ENCODE data around the gene ELOVL1.

Gene ELOVL1

DNA sequence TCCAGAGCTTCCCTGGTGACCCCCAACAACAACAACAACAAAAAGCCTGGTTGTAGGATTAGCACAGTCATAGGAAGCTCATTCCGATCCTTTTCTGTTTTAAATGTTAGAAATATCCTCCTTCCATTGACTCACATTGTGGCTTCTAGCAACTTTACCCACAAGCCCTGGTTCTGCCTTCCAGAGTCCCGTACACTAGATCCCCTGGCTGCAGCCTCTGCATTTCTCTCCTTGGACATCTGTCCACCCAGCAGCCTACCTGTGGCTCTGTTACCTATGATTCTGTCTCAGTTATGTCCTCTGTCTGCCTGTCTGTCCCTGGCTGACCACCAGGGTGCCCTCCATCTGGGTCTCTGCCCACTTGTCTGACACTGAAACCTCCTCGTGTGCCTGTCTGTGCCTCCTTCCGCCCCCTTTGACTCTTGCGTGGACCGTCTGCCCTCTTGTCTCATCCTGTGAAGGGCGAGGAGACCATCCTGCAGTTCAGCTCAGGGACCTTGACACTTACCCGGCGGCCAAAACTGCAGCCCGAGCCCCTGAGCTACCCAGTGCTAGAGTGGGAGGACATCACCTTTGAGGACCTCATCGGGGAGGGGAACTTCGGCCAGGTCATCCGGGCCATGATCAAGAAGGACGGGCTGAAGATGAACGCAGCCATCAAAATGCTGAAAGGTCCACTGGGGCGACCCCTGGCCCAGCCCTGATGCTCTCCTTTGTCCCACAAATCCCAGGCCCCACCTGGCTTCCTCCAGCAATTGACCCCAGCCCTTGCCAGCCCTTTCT is 50.9 kb downstream of the ELOVL1 start:
- no peak overlapping the region for H3K4ac ChIP-seq (ENCODE audit: low read depth, low read length)

GRCh38 chr1:43315963-43316737 is 51.7 kb downstream of the ELOVL1 start:
- Histone ChIP-seq H3K27ac (ENCODE audit: low read depth, low read length) (no peak overlapping the region), H3K36me3 (ENCODE audit: control insufficient read depth in 1 of 2, insufficient read depth in 2 of 2, low read length in 2 of 2) (no peaks in the 10 kb centered on the region), H2AK5ac (ENCODE audit: low read length) (no peak overlapping the region), H2BK120ac (ENCODE audit: insufficient read depth, low read length, poor library complexity) (no peak overlapping the region), H3K14ac (ENCODE audit: low read length) (no peak overlapping the region), H3K27me3 (ENCODE audit: insufficient read depth, low read length) (no peaks in the 10 kb centered on the region), H4K12ac (ENCODE audit: low read depth, low read length) (no peak overlapping the region), H3K4me1 (ENCODE audit: control insufficient read depth in 1 of 2, insufficient read depth in 2 of 2, low read length in 2 of 2) (no peaks in the 10 kb centered on the region), H4K8ac (ENCODE audit: low read depth, low read length) (no peak overlapping the region), H3K18ac (ENCODE audit: low read length) (no peak overlapping the region), H3K79me2 (ENCODE audit: control insufficient read depth, insufficient read depth, low read length, poor library complexity) (no peaks in the 10 kb centered on the region), H3K23ac (ENCODE audit: low read length) (no peak overlapping the region), H3K79me1 (ENCODE audit: low read length) (no peaks in the 10 kb centered on the region), H4K91ac (ENCODE audit: low read depth, low read length) (no peak overlapping the region), H3K4ac (ENCODE audit: low read depth, low read length) (no peak overlapping the region), H2BK5ac (ENCODE audit: low read depth, low read length, poor library complexity) (no peak overlapping the region), H2BK12ac (ENCODE audit: low read length) (no peak overlapping the region), H3K9me3 (ENCODE audit: insufficient read depth, low read depth, low read length) (no peaks in the 10 kb centered on the region), H2AFZ (ENCODE audit: insufficient read depth, low read length, poor library complexity) (no peak overlapping the region), H3K4me2 (ENCODE audit: low read length) (no peak overlapping the region), H3K9ac (ENCODE audit: low read length) (no peak overlapping the region), H3K4me3 (ENCODE audit: low read depth, low read length) (no peak overlapping the region)
- no CpG with 5 or more reads among the region's 10 CpGs for WGBS (ENCODE audit: extremely low coverage, insufficient coverage, insufficient read length)
- DNase-seq, result no peak

More for the DNA sequence above, 50.9 kb downstream of the ELOVL1 start:
- H4K8ac ChIP-seq (ENCODE audit: low read depth, low read length), result no peak overlapping the region
- H3K27me3 ChIP-seq (ENCODE audit: insufficient read depth, low read length), result no peaks in the 10 kb centered on the region
- no peak overlapping the region for H2BK5ac ChIP-seq (ENCODE audit: low read depth, low read length, poor library complexity)
- no peak overlapping the region for H2BK120ac ChIP-seq (ENCODE audit: insufficient read depth, low read length, poor library complexity)
- no peak overlapping the region for H3K23ac ChIP-seq (ENCODE audit: low read length)
- peaks cover 5% of the 10 kb centered on the region in 2 experiments for H3K4me1 ChIP-seq (ENCODE audit: control insufficient read depth in 1 of 2, insufficient read depth in 2 of 2, low read length in 2 of 2)
- no peak overlapping the region for H3K9ac ChIP-seq (ENCODE audit: low read length)
- no peak overlapping the region for H2BK12ac ChIP-seq (ENCODE audit: low read length)
- H2AK5ac ChIP-seq (ENCODE audit: low read length), result no peak overlapping the region
- no peak overlapping the region for H3K4me2 ChIP-seq (ENCODE audit: low read length)
- H3K79me1 ChIP-seq (ENCODE audit: low read length), result no peaks in the 10 kb centered on the region
- no peaks in the 10 kb centered on the region for H3K9me3 ChIP-seq (ENCODE audit: insufficient read depth, low read depth, low read length)
- no CpG with 5 or more reads among the region's 16 CpGs for WGBS (ENCODE audit: extremely low coverage, insufficient coverage, insufficient read length)
- no peak for DNase-seq
- H3K4me3 ChIP-seq (ENCODE audit: low read depth, low read length), result no peak overlapping the region
- no peak overlapping the region for H3K27ac ChIP-seq (ENCODE audit: low read depth, low read length)
- no peaks in the 10 kb centered on the region for H3K36me3 ChIP-seq (ENCODE audit: control insufficient read depth in 1 of 2, insufficient read depth in 2 of 2, low read length in 2 of 2)
- H3K18ac ChIP-seq (ENCODE audit: low read length), result no peak overlapping the region
- H3K79me2 ChIP-seq (ENCODE audit: control insufficient read depth, insufficient read depth, low read length, poor library complexity), result no peaks in the 10 kb centered on the region
- H4K91ac ChIP-seq (ENCODE audit: low read depth, low read length), result no peak overlapping the region
- H4K12ac ChIP-seq (ENCODE audit: low read depth, low read length), result no peak overlapping the region
- no peak overlapping the region for H3K14ac ChIP-seq (ENCODE audit: low read length)
- no peak overlapping the region for H2AFZ ChIP-seq (ENCODE audit: insufficient read depth, low read length, poor library complexity)

- Histone ChIP-seq H3K18ac (ENCODE audit: low read length) (no peak overlapping the region), H2AFZ (ENCODE audit: insufficient read depth, low read length, poor library complexity) (no peak overlapping the region), H4K91ac (ENCODE audit: low read depth, low read length) (no peak overlapping the region), H3K9me3 (ENCODE audit: insufficient read depth, low read depth, low read length) (no peaks in the 10 kb centered on the region), H3K9ac (ENCODE audit: low read length) (no peak overlapping the region), H3K4me2 (ENCODE audit: low read length) (no peak overlapping the region), H3K27ac (ENCODE audit: low read depth, low read length) (no peak overlapping the region), H3K4me3 (ENCODE audit: low read depth, low read length) (no peak overlapping the region), H3K23ac (ENCODE audit: low read length) (no peak overlapping the region), H3K79me1 (ENCODE audit: low read length) (no peaks in the 10 kb centered on the region), H3K14ac (ENCODE audit: low read length) (no peak overlapping the region), H2BK12ac (ENCODE audit: low read length) (no peak overlapping the region), H2BK5ac (ENCODE audit: low read depth, low read length, poor library complexity) (no peak overlapping the region), H4K12ac (ENCODE audit: low read depth, low read length) (no peak overlapping the region), H2AK5ac (ENCODE audit: low read length) (no peak overlapping the region), H3K4me1 (ENCODE audit: control insufficient read depth in 1 of 2, insufficient read depth in 2 of 2, low read length in 2 of 2) (no peaks in the 10 kb centered on the region), H4K8ac (ENCODE audit: low read depth, low read length) (no peak overlapping the region), H3K27me3 (ENCODE audit: insufficient read depth, low read length) (no peaks in the 10 kb centered on the region), H3K36me3 (ENCODE audit: control insufficient read depth in 1 of 2, insufficient read depth in 2 of 2, low read length in 2 of 2) (no peaks in the 10 kb centered on the region), H2BK120ac (ENCODE audit: insufficient read depth, low read length, poor library complexity) (no peak overlapping the region), H3K79me2 (ENCODE audit: control insufficient read depth, insufficient read depth, low read length, poor library complexity) (no peaks in the 10 kb centered on the region), H3K4ac (ENCODE audit: low read depth, low read length) (no peak overlapping the region)
- no peak for DNase-seq
- WGBS (ENCODE audit: extremely low coverage, insufficient coverage, insufficient read length), result no CpG with 5 or more reads among the region's 3 CpGs
These were observed 52.3 kb downstream of the ELOVL1 start for GRCh38 chr1:43315481-43315880.

- no CpG with 5 or more reads among the region's 5 CpGs for WGBS (ENCODE audit: extremely low coverage, insufficient coverage, insufficient read length)
These were observed 53.6 kb downstream of the ELOVL1 start for GRCh38 chr1:43314233-43314632.

More at GRCh38 chr1:43314233-43314632, 53.6 kb downstream of the ELOVL1 start:
- Histone ChIP-seq H2AK5ac (ENCODE audit: low read length) (no peak overlapping the region), H3K4me1 (ENCODE audit: control insufficient read depth in 1 of 2, insufficient read depth in 2 of 2, low read length in 2 of 2) (no peaks in the 10 kb centered on the region), H3K9ac (ENCODE audit: low read length) (no peak overlapping the region), H3K4me2 (ENCODE audit: low read length) (no peak overlapping the region), H4K91ac (ENCODE audit: low read depth, low read length) (no peak overlapping the region), H3K27ac (ENCODE audit: low read depth, low read length) (no peak overlapping the region), H3K79me2 (ENCODE audit: control insufficient read depth, insufficient read depth, low read length, poor library complexity) (no peaks in the 10 kb centered on the region), H2BK120ac (ENCODE audit: insufficient read depth, low read length, poor library complexity) (no peak overlapping the region), H3K4ac (ENCODE audit: low read depth, low read length) (no peak overlapping the region), H3K36me3 (ENCODE audit: control insufficient read depth in 1 of 2, insufficient read depth in 2 of 2, low read length in 2 of 2) (no peaks in the 10 kb centered on the region), H3K9me3 (ENCODE audit: insufficient read depth, low read depth, low read length) (peaks cover under 1% of the 10 kb centered on the region), H4K8ac (ENCODE audit: low read depth, low read length) (no peak overlapping the region), H3K18ac (ENCODE audit: low read length) (no peak overlapping the region), H4K12ac (ENCODE audit: low read depth, low read length) (no peak overlapping the region), H2BK12ac (ENCODE audit: low read length) (no peak overlapping the region), H2AFZ (ENCODE audit: insufficient read depth, low read length, poor library complexity) (no peak overlapping the region), H3K27me3 (ENCODE audit: insufficient read depth, low read length) (no peaks in the 10 kb centered on the region), H3K79me1 (ENCODE audit: low read length) (no peaks in the 10 kb centered on the region), H3K23ac (ENCODE audit: low read length) (no peak overlapping the region), H3K14ac (ENCODE audit: low read length) (no peak overlapping the region), H2BK5ac (ENCODE audit: low read depth, low read length, poor library complexity) (no peak overlapping the region), H3K4me3 (ENCODE audit: low read depth, low read length) (no peak overlapping the region)
- no peak for DNase-seq
